Natural killer cell (primary cell): Measurements from ENCODE around the gene IL22. TPM values are rescaled to one million over a fixed set of nuclear protein-coding genes. Genes with fewer than 3 reads are reported as not detected.
A peak's percentile ranks its signal among the peaks of the same experiment; 100 is the strongest.

ENCODE experiments used
- ATAC-seq, 3 donors: fragments of 150-1000 bp in 2 of 3; fragments of 200-7000 bp in 1 of 3; cut with Tn5 transposase; 1 replicate in 1 of 3; 2 replicates in 2 of 3; pipeline ENCODE4 v1.10.0; 2021; ENCODE audit warnings: mild to moderate bottlenecking in 2 of 3, moderate library complexity in 2 of 3
- DNase-seq, 2 donors: peaks; one replicate each; pipeline versions ENCODE4 v3.0.0 to v3.0.0-alpha.2; 2013 to 2021; ENCODE audit warnings: mixed read lengths in 1 of 2
- H3K27ac ChIP-seq: one replicate; pipeline ENCODE4 v1.5.1; 2013; ENCODE audit warnings: mild to moderate bottlenecking, low read length
- H3K27me3 ChIP-seq: one replicate; pipeline ENCODE4 v1.6.1; 2013; ENCODE audit warnings: low read length; ENCODE audit not compliant: control insufficient read depth, insufficient read depth
- H3K36me3 ChIP-seq: one replicate; pipeline ENCODE4 v1.6.1; 2013; ENCODE audit warnings: low read length; ENCODE audit not compliant: control insufficient read depth, insufficient read depth
- H3K4me1 ChIP-seq: one replicate; pipeline ENCODE4 v1.6.1; 2013; ENCODE audit warnings: low read length; ENCODE audit not compliant: control insufficient read depth, insufficient read depth
- H3K4me3 ChIP-seq: one replicate; pipeline ENCODE4 v1.5.1; 2013; ENCODE audit warnings: low read length
- H3K9me3 ChIP-seq: one replicate; pipeline ENCODE4 v1.6.1; 2013; ENCODE audit warnings: low read length; ENCODE audit not compliant: control insufficient read depth, insufficient read depth
- H3K27ac Mint-ChIP-seq, 2 donors: one replicate each; pipeline ENCODE4 v1.8.0; 2022; ENCODE audit warnings: mild to moderate bottlenecking in 2 of 2, mixed read lengths in 2 of 2, moderate library complexity in 1 of 2
- H3K27me3 Mint-ChIP-seq, 2 donors: one replicate each; pipeline ENCODE4 v1.8.0; 2022; ENCODE audit warnings: low read depth in 2 of 2, mixed read lengths in 2 of 2
- H3K36me3 Mint-ChIP-seq: one replicate; pipeline ENCODE4 v1.8.0; 2022; ENCODE audit warnings: mixed read lengths
- H3K4me1 Mint-ChIP-seq, 2 donors: one replicate each; pipeline ENCODE4 v1.8.0; 2022; ENCODE audit warnings: mixed read lengths in 2 of 2
- H3K4me3 Mint-ChIP-seq: one replicate; pipeline ENCODE4 v1.8.0; 2022; ENCODE audit warnings: mild to moderate bottlenecking, moderate library complexity, mixed read lengths
- H3K9me3 Mint-ChIP-seq, 2 donors: one replicate each; pipeline ENCODE4 v1.8.0; 2022; ENCODE audit warnings: mixed read lengths in 2 of 2
- WGBS: methylation state at CpG from one replicate; pipeline ENCODE4 v1.1.7; 2013; ENCODE audit warnings: missing lambda C conversion rate; ENCODE audit not compliant: insufficient coverage; 5-methylcytosine and 5-hydroxymethylcytosine counted together
- intact Hi-C: fragments of 100-400 bp; cut with micrococcal nuclease; formaldehyde crosslinking; loops from one replicate; pipeline ENCODE4 v1.14.2; 2022
- total RNA-seq, 4 donors: library from RNA; stranded (reverse); fragments of 120-200 nt in 1 of 4; gene quantifications; one replicate each; pipeline versions ENCODE4 v1.2.3 to v1.2.4, GENCODE V29; 2013 to 2022
- TF ChIP-seq, protein P1 (sequence below): fragments of 200-600 bp; IDR thresholded peaks from one replicate; pipeline ENCODE4 v1.8.0; 2022; ENCODE audit warnings: antibody characterized with exemption

Gene IL22
- total RNA-seq, 3 donors from 2014 or later (not counting 1 experiment from before 2014, with no cell fraction given): not detected

DNA sequence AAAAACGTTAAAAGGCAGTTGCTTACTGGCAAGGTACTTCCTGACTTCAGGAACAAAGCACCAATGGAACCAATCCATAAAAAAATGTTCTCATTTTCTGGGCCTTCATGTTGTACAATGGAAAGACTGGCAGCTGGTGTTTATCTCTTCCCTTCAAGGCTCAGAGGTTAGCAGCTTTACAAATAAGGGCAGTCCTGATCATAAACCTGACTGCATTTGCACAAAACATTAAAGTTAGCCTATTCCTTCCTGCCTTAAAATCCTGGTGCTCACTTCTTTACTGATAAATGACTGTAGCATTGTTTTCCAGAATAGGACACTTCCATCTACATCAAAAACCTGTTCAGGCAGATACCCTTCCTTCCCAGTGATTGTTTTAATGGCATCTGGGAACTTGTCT lies 47.0 kb downstream of the IL22 start:
- no peaks in the 10 kb centered on the region for H3K36me3 Mint-ChIP-seq
- Histone ChIP-seq H3K9me3 (no peaks in the 10 kb centered on the region), H3K27ac (no peak overlapping the region), H3K4me3 (no peak overlapping the region), H3K36me3 (no peaks in the 10 kb centered on the region), H3K27me3 (no peaks in the 10 kb centered on the region), H3K4me1 (peaks cover 9% of the 10 kb centered on the region)
- peaks cover 0 to 10% of the 10 kb centered on the region in 2 donors for H3K27me3 Mint-ChIP-seq
- H3K27ac Mint-ChIP-seq: no peak overlapping the region
- intact Hi-C loops: no loop called here
- no peak overlapping the region for H3K4me3 Mint-ChIP-seq
- DNase-seq (no peak), ATAC-seq (no peak)
- WGBS: 50% methylated on average over 1 of the region's 1 CpG
- H3K4me1 Mint-ChIP-seq: peaks cover 16 to 17% of the 10 kb centered on the region in 2 donors
- no peaks in the 10 kb centered on the region for H3K9me3 Mint-ChIP-seq
- TF ChIP-seq, protein P1, sequence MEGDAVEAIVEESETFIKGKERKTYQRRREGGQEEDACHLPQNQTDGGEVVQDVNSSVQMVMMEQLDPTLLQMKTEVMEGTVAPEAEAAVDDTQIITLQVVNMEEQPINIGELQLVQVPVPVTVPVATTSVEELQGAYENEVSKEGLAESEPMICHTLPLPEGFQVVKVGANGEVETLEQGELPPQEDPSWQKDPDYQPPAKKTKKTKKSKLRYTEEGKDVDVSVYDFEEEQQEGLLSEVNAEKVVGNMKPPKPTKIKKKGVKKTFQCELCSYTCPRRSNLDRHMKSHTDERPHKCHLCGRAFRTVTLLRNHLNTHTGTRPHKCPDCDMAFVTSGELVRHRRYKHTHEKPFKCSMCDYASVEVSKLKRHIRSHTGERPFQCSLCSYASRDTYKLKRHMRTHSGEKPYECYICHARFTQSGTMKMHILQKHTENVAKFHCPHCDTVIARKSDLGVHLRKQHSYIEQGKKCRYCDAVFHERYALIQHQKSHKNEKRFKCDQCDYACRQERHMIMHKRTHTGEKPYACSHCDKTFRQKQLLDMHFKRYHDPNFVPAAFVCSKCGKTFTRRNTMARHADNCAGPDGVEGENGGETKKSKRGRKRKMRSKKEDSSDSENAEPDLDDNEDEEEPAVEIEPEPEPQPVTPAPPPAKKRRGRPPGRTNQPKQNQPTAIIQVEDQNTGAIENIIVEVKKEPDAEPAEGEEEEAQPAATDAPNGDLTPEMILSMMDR: no peak

DNA sequence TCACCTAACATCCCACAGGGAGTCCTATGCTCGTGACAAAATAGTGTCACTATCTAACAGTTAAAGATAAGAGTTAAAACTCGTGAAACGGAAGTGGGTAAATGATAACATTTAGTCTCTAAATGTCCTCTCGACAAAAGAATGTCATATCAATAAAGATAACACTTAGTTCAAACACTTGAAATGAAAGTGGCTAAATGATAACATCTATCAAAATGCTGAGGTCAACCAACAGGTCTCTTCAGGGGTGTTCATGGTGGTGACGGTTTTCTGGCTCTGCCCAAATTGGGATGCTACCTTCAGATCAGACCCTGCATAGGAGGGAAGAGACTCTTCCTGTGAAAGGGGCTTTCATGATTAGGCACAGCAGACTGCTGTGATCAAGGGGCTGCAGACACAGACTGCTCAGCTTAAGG lies 49.9 kb downstream of the IL22 start:
- Histone ChIP-seq H3K27me3 (no peaks in the 10 kb centered on the region), H3K9me3 (no peaks in the 10 kb centered on the region), H3K36me3 (no peaks in the 10 kb centered on the region), H3K27ac (no peak overlapping the region), H3K4me1 (peaks cover 9% of the 10 kb centered on the region), H3K4me3 (no peak overlapping the region)
- H3K27me3 Mint-ChIP-seq: peaks cover 0 to 9% of the 10 kb centered on the region in 2 donors
- peak overlapping the region; percentile 25 for H3K4me3 Mint-ChIP-seq
- H3K9me3 Mint-ChIP-seq: no peaks in the 10 kb centered on the region
- peak overlapping the region in 1 of 2 donors; percentile 5 for H3K27ac Mint-ChIP-seq
- WGBS: 43% methylated on average over 2 of the region's 5 CpGs
- peaks cover 17 to 21% of the 10 kb centered on the region in 2 donors for H3K4me1 Mint-ChIP-seq
- intact Hi-C loops: no loop called here
- H3K36me3 Mint-ChIP-seq: no peaks in the 10 kb centered on the region
- peak; percentile 44 to 57 (median 57) for ATAC-seq
- TF ChIP-seq, protein P1: no peak
- DNase-seq: peak in 1 of 2 donors; percentile 35

DNA sequence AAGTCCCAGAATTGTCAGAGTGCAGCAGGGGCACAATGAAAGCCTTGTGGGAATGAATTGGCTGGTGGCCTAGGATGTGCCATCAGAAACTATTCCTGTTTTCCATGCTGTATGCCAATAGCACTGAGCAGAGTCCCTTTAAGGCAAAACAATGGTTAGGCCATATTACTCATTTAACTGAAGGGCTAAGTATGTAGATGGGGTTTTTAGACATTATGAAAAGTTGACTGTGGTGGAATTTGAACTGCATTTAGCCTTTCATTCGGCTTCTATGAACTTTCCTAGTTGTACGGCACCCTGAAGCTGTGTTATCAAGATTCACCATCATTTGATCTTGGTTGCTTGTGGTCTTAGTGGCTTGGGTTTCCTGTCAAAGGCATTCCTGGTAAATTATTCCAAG lies 52.5 kb downstream of the IL22 start:
- no peak overlapping the region for H3K4me3 ChIP-seq
- 48% methylated on average over 2 of the region's 2 CpGs for WGBS
- TF ChIP-seq, protein P1: no peak
- Mint-ChIP-seq H3K4me3 (no peak overlapping the region), H3K27me3 (peaks cover 0 to 7% of the 10 kb centered on the region in 2 donors), H3K27ac (no peak overlapping the region), H3K4me1 (peaks cover 17 to 21% of the 10 kb centered on the region in 2 donors), H3K36me3 (no peaks in the 10 kb centered on the region), H3K9me3 (no peaks in the 10 kb centered on the region)
- ATAC-seq (no peak), DNase-seq (no peak)
- H3K36me3 ChIP-seq: no peaks in the 10 kb centered on the region
- no peaks in the 10 kb centered on the region for H3K27me3 ChIP-seq
- H3K4me1 ChIP-seq: peaks cover 9% of the 10 kb centered on the region
- no peak overlapping the region for H3K27ac ChIP-seq
- intact Hi-C loops: no loop called here
- H3K9me3 ChIP-seq: no peaks in the 10 kb centered on the region

DNA sequence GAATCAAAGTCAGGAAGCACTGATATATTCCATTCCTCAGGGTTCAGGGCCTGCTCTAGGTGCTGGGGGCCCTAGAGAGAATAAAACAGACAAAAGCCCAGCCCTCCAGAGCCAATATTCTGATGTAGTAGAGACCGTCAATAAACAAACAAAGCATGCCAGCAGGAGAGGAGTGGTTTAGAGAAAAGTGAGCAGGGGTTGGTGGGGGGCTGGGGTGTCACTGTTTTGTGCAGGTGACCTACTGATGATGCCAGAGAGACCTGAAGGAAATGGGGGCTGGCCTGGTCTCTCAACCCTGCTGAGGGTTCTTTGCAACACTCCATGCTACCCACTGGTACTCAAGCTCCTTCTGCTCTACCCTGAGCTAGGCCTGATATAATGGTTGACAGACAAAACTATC lies 54.3 kb downstream of the IL22 start:
- ATAC-seq: no peak
- Histone ChIP-seq H3K4me1 (peaks cover 9% of the 10 kb centered on the region), H3K27me3 (no peaks in the 10 kb centered on the region), H3K36me3 (no peaks in the 10 kb centered on the region), H3K4me3 (no peak overlapping the region), H3K27ac (no peak overlapping the region), H3K9me3 (no peaks in the 10 kb centered on the region)
- no peaks in the 10 kb centered on the region for H3K36me3 Mint-ChIP-seq
- H3K4me3 Mint-ChIP-seq: no peak overlapping the region
- H3K4me1 Mint-ChIP-seq: peaks cover 17 to 21% of the 10 kb centered on the region in 2 donors
- H3K27me3 Mint-ChIP-seq: peaks cover 0 to 7% of the 10 kb centered on the region in 2 donors
- H3K27ac Mint-ChIP-seq: no peak overlapping the region
- no peak for DNase-seq
- intact Hi-C loops: no loop called here
- TF ChIP-seq, protein P1: no peak
- 100% methylated on average over 1 of the region's 1 CpG for WGBS
- no peaks in the 10 kb centered on the region for H3K9me3 Mint-ChIP-seq
